Esophagus muscularis mucosa (tissue), 4 donors: ENCODE results near the gene NUF2. TPM values are rescaled to one million over a fixed set of nuclear protein-coding genes. Genes with fewer than 3 reads are reported as not detected.
"Not testable (repeated sequence)": the region's sequence is repeated elsewhere in the genome, so short reads cannot be mapped to it uniquely, and the experiment has no call there.

Experiments
- DNase-seq: peaks from one replicate; pipeline ENCODE4 v3.0.0-alpha.2; 2017; ENCODE audit errors: extremely low spot score
- H3K27ac ChIP-seq, 4 donors: fragments of 200-600 bp; sonication (generic); replicated peaks in 1 of 4; 1 replicate in 3 of 4; 2 replicates in 1 of 4; pipeline ENCODE4 v1.5.1; 2016 to 2019; ENCODE audit warnings: mild to moderate bottlenecking in 1 of 4
- H3K27me3 ChIP-seq, 4 donors: fragments of 200-600 bp; sonication (generic); one replicate each; pipeline versions ENCODE4 v1.5.1 to v1.6.0; 2016 to 2019
- H3K36me3 ChIP-seq, 4 donors: fragments of 200-600 bp; sonication (generic); one replicate each; pipeline ENCODE4 v1.5.1; 2016 to 2019
- H3K4me1 ChIP-seq, 4 donors: fragments of 200-600 bp; sonication (generic); one replicate each; pipeline ENCODE4 v1.5.1; 2016 to 2019
- H3K4me3 ChIP-seq, 4 donors: fragments of 200-600 bp; sonication (generic); 1 replicate in 2 of 4; 2 replicates in 2 of 4; pipeline ENCODE4 v1.5.1; 2016 to 2019; ENCODE audit warnings: mild to moderate bottlenecking in 4 of 4, moderate library complexity in 1 of 4
- H3K9me3 ChIP-seq, 4 donors: fragments of 200-600 bp; sonication (generic); 1 replicate in 3 of 4; 2 replicates in 1 of 4; pipeline ENCODE4 v1.5.1; 2016 to 2019
- CTCF ChIP-seq, 3 experiments: fragments of 200-600 bp in 2 of 3; fragments of 450-650 bp in 1 of 3; sonication (generic) in 2 of 3; IDR thresholded peaks; one replicate each; pipeline ENCODE4 v1.5.1; 2017 to 2019; ENCODE audit warnings: antibody characterized with exemption in 3 of 3, mild to moderate bottlenecking in 2 of 3, moderate library complexity in 1 of 3
- EP300 ChIP-seq: sonication (generic); formaldehyde crosslinking; IDR thresholded peaks from one replicate; pipeline ENCODE4 v1.6.1; 2017; ENCODE audit warnings: antibody characterized with exemption
- POLR2A ChIP-seq: fragments of 450-650 bp; IDR thresholded peaks from one replicate; pipeline ENCODE4 v1.6.1; 2017; ENCODE audit warnings: antibody characterized with exemption, moderate library complexity, mild to moderate bottlenecking, low read depth
- POLR2AphosphoS5 ChIP-seq, 2 donors: sonication (generic); formaldehyde crosslinking; IDR thresholded peaks; one replicate each; pipeline ENCODE4 v1.6.1; 2017; ENCODE audit warnings: antibody characterized with exemption in 2 of 2
- WGBS: methylation state at CpG from one replicate; pipeline ENCODE4 v1.1.5; 2018; 5-methylcytosine and 5-hydroxymethylcytosine counted together
- intact Hi-C: fragments of 100-400 bp; cut with DNase I; formaldehyde crosslinking; loops from one replicate; pipeline ENCODE4 v1.15.1; 2023
- total RNA-seq, 4 donors: library from RNA; depleted of rRNA; stranded (reverse); fragments of >200 nt; gene quantifications; one replicate each; pipeline versions ENCODE4 v1.1.0 to v1.2.1, GENCODE V29; 2016

The NUF2 gene
- total RNA-seq, 4 donors from 2014 or later: 0.52 TPM; not detected in 3

- TF ChIP-seq EP300 (no peak), POLR2AphosphoS5 (IDR thresholded peaks at IDR 0.05) (no peak), CTCF (IDR thresholded peaks at IDR 0.05) (no peak)
- Histone ChIP-seq H3K36me3 (no peaks in the 10 kb centered on the region), H3K4me3 (no peak overlapping the region), H3K27me3 (no peaks in the 10 kb centered on the region), H3K27ac (no peak overlapping the region), H3K9me3 (no peaks in the 10 kb centered on the region), H3K4me1 (peaks cover 0 to 8% (median 5%) of the 10 kb centered on the region in 4 donors)
- DNase-seq: no peak
- intact Hi-C loops: no loop called here
- WGBS: 76% methylated on average over 6 of the region's 6 CpGs
Observed at GRCh38 chr1:163290025-163290640, 31.6 kb upstream of the NUF2 start.

DNA sequence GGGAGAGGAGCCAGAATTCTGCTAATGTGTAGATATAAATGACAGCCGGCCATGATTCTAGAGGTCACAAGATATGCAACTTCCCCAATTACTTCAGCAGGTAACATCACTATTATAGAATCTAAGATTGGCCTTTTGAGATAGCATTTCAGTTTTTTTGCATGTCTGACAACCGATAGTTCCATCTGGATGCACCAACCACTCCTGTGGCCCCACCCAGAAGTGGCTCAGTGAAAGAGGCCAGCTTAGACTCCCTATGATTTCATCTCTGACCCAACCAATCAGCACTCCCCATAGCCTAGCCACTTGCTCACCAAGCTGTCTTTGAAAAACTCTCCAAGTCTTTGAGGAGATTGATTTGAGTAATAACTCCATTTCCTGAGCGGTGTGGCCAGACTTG is 30.3 kb upstream of the NUF2 start:
- TF ChIP-seq CTCF (IDR thresholded peaks at IDR 0.05) (no peak), EP300 (no peak), POLR2AphosphoS5 (IDR thresholded peaks at IDR 0.05) (no peak), POLR2A (no peak)
- Histone ChIP-seq H3K36me3 (no peaks in the 10 kb centered on the region), H3K27me3 (no peaks in the 10 kb centered on the region), H3K4me1 (peaks cover 0 to 8% (median 5%) of the 10 kb centered on the region in 4 donors), H3K27ac (no peak overlapping the region), H3K9me3 (no peaks in the 10 kb centered on the region), H3K4me3 (no peak overlapping the region)
- 94% methylated on average over 3 of the region's 3 CpGs for WGBS
- no peak for DNase-seq
- intact Hi-C loops: no loop called here

- intact Hi-C loops, H3K36me3 ChIP-seq, DNase-seq, H3K27me3 ChIP-seq, H3K9me3 ChIP-seq, H3K27ac ChIP-seq, H3K4me3 ChIP-seq, H3K4me1 ChIP-seq: not testable (repeated sequence)
- WGBS: 96% methylated on average over 2 of the region's 2 CpGs
Observed at GRCh38 chr1:163292153-163292552, 29.6 kb upstream of the NUF2 start.

- DNase-seq, H3K27ac ChIP-seq, H3K4me3 ChIP-seq, H3K27me3 ChIP-seq, H3K36me3 ChIP-seq, H3K9me3 ChIP-seq, H3K4me1 ChIP-seq, intact Hi-C loops: not testable (repeated sequence)
- 81% methylated on average over 1 of the region's 1 CpG for WGBS
Observed at GRCh38 chr1:163293497-163293896, 28.3 kb upstream of the NUF2 start.

DNA sequence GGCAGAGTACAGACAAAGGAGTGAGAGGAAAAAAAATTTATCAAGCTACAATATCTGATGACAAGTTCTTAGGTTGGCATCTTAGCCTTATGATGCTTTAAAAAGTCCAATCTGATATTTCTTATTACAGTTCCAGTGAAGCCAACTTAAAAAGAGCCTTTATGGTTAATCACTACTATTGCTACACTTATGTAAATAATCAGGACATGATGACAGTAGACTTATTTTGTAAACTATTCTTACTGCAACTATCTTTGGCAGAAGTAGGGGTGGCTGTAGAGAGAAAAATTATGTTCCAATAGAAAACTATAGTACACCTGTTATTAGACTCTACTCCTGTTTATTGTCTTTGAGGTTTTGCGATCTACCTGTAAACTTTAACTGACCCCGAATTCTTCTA is 25.8 kb upstream of the NUF2 start:
- peaks cover 0 to 18% (median 1%) of the 10 kb centered on the region in 4 donors for H3K36me3 ChIP-seq
- no peak for DNase-seq
- intact Hi-C loops: no loop called here
- no peaks in the 10 kb centered on the region for H3K27me3 ChIP-seq
- H3K4me3 ChIP-seq: no peak overlapping the region
- 83% methylated on average over 2 of the region's 2 CpGs for WGBS
- H3K27ac ChIP-seq: no peak overlapping the region
- H3K9me3 ChIP-seq: no peaks in the 10 kb centered on the region
- no peaks in the 10 kb centered on the region for H3K4me1 ChIP-seq
- no peak for TF ChIP-seq EP300
- TF ChIP-seq POLR2AphosphoS5 (IDR thresholded peaks at IDR 0.05): no peak
- no peak for TF ChIP-seq POLR2A
- no peak for TF ChIP-seq CTCF (IDR thresholded peaks at IDR 0.05)

DNA sequence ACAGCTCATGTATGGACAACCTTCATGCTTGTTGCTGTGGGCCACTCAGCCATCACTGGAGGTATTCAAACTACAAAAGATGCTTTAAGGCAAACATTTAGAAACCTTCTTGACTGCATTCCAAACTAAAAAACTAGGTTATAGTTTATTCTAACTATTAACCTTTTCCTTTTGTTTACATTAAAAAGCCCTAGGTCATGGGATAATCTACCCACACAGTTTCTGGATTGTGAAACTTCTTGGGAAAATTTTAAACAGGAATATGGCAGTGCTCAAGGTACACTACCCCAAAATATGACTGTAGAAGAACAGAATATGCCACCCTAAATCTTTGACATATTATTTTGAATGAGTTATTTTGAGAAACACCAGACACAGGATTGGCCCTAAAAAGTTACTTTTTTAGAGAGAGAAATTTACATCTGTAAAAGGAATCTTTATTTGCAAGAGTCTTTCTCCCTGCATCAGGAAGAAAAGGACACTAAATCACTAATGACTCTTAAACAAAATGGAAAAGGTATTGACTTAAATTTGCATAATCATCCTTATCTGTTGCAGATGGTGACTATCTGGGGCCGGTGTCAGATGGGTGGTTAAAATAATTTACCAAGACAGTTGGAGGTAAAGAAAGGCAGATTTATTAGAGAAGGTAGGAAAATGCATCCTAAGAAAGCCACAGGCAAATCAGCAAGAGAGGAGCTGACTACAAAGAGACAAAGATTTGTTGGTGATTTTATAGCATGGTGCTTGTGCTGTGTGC is 25.1 kb upstream of the NUF2 start:
- TF ChIP-seq POLR2A (no peak), CTCF (IDR thresholded peaks at IDR 0.05) (no peak), EP300 (no peak), POLR2AphosphoS5 (IDR thresholded peaks at IDR 0.05) (no peak)
- WGBS: 84% methylated on average over 1 of the region's 1 CpG
- H3K9me3 ChIP-seq: no peaks in the 10 kb centered on the region
- no peaks in the 10 kb centered on the region for H3K4me1 ChIP-seq
- intact Hi-C loops: no loop called here
- no peak overlapping the region for H3K4me3 ChIP-seq
- H3K27ac ChIP-seq: no peak overlapping the region
- no peak for DNase-seq
- peaks cover 0 to 26% (median 1%) of the 10 kb centered on the region in 4 donors for H3K36me3 ChIP-seq
- no peaks in the 10 kb centered on the region for H3K27me3 ChIP-seq
